NCI-H526 (cell line): ENCODE results near the gene TRO.

Experiments used
- DNase-seq, 2 experiments: peaks; one replicate each; lab custom pipeline; 2025; lab: John Stamatoyannopoulos, UW

Gene TRO

DNA sequence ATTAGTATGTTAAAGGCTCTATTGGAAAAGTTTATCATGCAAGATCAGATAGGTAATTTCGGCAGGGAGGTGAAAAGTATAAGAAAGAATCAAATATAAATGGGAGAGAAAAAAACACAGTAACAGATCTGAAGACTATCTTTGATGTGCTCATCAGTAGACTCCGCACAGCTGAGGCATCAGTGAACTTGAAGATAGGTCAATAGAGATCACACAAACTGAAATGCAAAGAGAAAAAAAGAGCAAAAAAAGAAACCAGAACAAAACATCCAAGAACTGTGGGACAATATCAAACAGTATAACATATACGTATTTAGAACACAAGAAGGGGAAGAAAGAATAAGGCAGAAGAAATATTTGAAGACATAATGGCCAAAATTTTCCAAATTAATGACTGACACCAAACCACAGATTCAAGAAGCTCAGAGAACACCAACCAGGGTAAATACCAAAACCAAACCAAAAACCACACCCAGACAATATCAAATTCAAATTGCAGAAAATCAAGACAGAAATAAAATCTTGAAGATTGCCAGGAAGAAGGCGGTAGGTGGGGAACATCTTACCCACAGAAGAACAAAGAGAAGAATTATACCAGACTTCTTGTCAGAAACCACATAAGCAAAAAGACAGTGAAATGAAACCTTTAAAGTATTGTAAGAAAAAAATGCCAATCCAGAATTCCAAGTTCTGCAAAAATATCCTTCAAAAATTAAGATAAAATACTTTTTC lies 44.3 kb downstream of the TRO start:
- DNase-seq, result no peak

GRCh38 chrX:54977387-54977786 lies 56.8 kb downstream of the TRO start:
- no peak for DNase-seq

DNA sequence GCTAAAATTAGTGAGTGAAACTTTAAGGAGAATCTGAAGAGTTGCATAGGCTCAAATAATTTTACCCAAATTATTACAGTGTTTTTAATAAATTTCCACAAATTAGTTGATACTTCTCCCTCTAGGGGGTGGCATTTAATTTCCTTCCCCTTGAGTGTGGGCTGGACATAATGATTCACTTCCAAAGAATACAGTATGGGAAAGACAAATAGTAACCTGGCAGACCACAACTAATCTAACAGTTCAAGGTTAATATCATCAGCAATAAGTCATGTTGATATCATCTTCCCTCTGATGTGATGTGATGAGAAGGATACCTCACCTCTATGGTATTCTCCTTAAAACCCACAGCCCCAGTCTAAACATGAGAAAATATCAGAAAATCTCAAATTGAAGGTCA lies 57.8 kb downstream of the TRO start:
- no peak for DNase-seq

GRCh38 chrX:54979432-54979831 lies 58.8 kb downstream of the TRO start:
- DNase-seq, result no peak

GRCh38 chrX:54980334-54980733 lies 59.7 kb downstream of the TRO start:
- no peak for DNase-seq
